GM19035 (cell line): Measurements from ENCODE around the gene PLAAT5.
"Not testable (repeated sequence)": the region's sequence is repeated elsewhere in the genome, so short reads cannot be mapped to it uniquely, and the experiment has no call there.

ENCODE experiments used
- ATAC-seq: cut with Tn5 transposase; IDR thresholded peaks from one replicate; pipeline ENCODE4 v1.9.1; 2021; ENCODE audit not compliant: unreplicated experiment

Gene PLAAT5

DNA sequence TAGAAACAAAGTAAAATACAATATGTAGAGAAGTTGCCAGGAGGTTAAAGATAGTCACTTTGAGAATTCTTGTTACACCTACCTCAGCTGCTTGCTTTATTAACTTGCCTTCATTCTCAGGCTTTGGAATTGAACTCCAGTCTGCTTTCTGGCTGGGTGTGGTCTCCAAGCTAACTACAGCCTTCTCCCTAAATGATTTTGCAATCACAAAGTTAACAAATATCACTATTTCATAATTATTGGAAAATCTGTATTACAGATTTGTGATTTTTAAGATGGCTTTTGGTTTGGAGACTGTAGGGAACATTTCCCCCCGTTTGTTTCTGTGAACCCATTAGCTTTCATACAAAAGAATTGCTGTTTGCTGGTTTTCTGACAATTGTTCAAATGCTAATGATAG, 2.2 kb downstream of the PLAAT5 start:
- ATAC-seq = no peak

DNA sequence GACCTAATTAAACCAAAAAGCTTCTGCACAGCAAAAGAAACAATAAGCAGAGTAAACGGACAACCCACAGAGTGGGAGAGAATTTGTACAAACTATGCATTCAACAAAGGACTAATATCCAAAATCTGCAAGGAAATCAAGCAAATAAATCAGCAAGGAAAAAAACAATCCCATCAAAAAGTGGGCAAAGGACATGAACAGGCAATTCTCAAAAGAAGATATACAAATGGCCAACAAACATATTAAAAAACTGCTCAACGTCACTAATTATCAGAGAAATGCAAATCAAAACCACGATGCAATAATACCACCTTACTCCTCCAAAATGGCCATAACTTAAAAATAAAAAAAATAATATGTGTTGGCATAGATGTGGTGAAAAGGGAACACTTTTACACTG, 5.2 kb downstream of the PLAAT5 start:
- ATAC-seq = no peak

DNA sequence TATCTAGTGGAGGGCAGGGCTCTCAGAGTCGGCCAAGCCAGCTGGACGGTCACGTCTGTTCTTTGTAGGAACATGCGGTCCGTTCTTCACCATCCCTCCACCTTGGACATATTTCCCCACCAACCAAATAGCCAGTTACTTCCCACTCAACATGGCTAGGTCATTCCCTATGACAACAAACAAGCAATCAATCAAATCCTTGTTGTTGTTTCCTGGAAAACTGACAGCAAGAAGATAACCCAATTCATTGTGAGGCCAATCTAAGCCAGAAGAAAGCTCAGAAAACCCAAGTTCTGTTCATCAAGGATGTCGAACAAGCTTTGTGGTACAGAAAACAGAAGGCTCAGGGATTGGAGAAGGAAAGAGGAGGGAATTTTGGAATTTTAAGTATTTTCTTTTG, 10.9 kb downstream of the PLAAT5 start:
- ATAC-seq = no peak

DNA sequence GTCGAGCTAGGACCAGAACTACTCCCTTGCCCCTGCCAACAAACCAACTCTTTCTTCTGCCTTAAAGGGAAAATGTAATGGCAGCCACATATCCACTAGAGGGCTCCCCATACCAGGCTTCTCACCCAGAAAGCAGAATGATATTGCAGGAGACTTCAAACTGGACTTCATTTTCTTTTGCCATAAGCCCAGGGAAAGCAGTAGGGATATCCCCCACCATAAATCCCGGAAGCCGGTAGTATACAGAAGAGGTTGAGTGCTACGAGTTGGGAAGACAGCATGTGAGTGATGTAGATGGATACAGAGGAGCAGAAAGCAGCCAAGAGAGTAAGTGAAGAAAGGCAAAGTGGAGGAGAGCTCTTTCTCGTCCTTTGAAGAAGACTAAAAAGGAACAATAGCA, 12.1 kb downstream of the PLAAT5 start:
- no peak for ATAC-seq

DNA sequence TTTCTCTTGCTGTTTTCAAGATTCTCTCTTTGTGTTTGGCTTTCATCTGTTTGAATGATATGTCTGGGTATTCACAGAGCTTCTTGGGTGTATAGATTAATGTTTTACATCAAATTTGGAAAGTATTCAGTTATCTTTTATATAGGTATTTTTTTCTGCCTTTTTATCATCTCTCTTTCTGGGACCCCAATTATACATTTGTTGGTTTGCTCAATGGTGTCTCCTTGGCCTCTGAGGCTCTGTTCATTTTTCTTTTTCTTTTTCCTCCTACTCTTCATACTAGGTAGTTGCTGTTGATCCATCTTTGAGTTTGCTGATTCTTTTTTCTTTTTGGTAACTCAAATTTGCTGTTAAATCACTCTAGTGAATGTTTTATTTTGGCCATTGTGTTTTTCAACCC, 14.3 kb downstream of the PLAAT5 start:
- ATAC-seq = no peak

DNA sequence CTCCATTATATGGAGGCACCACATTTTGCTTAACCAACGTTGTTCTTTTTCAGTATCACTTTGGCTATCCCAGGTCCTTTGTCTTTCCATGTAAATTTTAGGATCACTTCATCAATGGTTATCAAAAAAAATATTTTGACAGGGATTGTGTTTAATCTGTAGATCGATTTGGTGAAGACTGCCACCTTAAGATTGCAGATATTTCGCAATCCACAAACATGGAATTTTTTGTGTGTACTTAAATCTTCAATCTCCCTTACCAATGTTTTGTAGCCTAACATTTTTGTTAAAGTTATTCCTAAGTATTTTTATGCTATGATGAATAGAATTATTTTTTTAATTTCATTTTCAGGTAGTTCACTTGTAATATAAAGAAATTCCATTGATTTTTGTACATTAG, 18.6 kb downstream of the PLAAT5 start:
- ATAC-seq = no peak

DNA sequence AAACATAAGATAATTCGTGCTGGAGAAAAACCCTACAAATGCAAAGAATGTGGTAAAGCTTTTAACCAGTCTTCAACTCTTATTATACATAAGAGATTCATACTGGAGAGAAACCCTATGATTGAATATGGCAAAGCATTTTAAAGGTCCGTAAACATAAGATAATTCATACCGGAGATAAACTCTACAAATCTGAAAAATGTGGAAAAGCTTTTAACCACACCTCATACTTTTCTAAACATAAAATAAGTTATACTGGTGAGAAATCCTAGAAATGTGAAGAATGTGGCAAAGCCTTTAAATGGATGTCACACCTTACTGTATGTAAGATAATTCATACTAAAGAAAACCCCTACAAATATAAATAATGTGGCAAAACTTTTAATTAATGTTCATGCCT, 20.7 kb downstream of the PLAAT5 start:
- no peak for ATAC-seq

DNA sequence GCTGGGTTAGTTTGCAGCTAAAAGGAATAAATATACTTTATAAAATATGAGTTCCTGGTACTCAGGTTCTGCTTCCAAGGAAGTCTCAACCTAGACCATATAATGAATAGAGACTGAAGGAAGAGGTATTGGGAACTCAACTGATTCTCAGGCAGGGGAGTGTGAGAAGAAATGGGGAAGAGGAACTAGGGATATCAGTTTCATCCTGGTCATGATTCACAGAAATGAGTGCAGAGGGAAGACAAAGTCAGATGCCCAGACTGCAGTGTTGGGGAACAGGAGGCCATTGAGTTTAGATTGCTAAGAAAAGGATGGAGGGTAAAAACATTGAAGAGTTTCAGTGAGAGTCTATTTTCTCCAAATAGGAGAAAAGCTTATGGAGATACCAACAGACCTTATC, 28.8 kb downstream of the PLAAT5 start:
- ATAC-seq = no peak

DNA sequence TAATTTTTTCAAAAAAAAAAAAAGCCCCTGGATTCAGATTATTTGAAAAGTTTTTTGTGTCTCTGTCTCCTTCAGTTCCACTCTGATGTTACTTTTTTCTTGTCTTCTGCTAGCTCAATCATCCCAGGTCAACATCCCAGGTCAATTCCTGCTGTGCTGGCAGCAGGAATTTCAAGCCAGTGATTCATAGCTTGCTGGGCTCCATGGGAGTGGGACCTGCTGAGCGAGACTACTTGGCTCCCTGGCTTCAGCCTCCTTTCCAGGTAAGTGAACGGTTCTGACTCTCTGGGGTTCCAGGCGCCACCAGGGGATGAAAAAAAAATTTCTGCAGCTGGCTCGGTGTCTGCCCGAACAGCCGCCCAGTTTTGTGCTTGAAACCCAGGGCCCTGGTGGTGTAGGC, 31.4 kb downstream of the PLAAT5 start:
- ATAC-seq = no peak

DNA sequence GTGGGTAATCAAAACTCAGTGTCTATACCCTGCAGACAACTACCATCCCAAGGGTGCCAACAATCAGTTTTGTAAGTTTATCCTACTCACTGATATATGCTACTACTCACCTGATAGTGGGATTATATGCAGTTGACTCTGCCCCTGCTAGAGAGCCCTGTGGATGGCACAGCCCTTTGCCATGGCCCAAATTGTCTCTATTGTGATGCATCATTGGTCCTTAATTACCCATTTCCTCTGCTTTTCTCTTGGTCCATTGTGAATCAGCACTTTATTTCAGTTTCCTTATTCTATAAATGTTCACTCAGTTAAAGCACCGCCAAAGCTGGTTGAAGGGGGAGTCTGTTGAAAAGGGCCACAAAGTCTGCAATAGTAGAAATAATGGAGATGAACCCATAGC, 42.3 kb downstream of the PLAAT5 start:
- ATAC-seq = no peak

DNA sequence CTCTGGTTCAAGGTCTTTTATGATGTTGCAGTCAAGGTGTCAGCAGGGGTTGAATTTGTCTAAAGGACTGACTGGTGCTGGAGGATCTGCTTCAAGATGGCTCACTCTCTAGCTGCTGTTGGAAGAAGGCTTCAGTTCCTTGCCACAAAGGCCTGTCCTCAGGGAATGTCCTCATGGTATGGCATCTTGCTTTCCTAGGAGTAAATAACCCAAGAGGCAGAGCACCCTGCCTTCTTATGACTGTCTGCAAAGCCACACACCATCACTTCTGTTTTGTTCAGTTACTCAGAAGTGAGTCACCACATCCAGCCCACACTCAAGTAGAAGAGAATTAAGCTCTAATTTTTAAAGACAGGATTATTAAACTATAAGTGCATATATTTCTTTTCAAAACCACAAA, 45.2 kb downstream of the PLAAT5 start:
- no peak for ATAC-seq

DNA sequence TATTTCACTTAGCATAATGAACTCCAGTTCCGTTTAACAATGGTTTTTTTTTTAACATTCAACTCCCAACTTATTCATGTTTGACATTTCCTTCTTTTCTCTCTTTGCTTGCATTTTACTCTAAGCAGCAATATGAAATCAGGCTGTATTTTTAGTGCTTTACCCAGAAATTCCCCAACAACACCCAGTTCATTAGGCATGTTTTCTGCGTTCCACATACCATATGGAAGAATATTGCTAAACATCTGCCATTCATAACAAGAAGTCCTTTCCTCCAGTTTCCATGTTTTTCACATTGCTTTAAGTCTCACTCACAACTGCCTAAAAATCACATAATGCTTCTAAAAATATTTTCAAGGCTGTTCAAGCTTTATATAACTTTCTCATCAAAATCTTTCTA, 45.8 kb downstream of the PLAAT5 start:
- no peak for ATAC-seq

DNA sequence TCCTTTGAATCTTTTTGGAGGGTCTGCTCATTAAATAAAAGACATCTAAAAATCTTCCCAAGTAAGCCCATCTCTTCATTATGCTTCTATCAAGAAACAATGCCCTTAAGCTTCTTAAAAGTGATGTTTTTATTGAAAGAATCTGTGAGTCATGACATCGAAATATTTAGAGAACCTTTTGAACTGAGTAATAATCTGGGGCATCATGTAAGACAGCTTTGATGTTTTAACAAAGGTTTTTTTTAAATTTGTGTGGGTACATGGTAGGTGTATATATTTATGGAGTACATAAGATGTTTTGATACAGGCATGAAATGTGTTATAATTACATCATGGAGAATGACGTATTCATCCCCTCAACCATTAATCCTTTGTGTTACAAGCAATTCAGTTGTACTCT, 46.8 kb downstream of the PLAAT5 start:
- ATAC-seq = no peak

DNA sequence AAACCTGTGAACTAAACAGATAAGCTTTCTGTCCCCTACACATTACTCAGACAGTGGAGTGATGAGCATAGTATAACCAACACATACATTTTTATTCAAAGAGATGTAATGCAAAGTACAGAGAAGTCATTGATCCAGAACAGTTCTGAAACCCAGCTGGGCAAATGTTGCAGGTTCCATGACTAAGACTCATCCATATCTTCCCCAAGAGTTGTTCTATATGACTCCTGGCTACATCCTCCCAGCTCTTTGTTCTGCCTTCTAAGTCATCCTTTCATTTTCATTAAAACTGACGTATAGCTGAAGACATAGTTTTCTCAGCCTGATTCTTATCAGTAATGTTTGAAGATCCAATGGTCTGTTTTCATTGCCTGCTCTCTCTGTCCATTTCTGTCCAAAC, 47.3 kb downstream of the PLAAT5 start:
- ATAC-seq = no peak

DNA sequence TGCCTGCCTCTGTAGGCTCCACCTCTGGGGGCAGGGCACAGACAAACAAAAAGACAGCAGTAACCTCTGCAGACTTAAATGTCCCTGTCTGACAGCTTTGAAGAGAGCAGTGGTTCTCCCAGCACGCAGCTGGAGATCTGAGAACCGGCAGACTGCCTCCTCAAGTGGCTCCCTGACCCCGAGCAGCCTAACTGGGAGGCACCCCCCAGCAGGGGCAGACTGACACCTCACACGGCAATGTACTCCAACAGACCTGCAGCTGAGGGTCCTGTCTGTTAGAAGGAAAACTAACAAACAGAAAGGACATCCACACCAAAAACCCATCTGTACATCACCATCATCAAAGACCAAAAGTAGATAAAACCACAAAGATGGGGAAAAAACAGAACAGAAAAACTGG, 55.1 kb downstream of the PLAAT5 start:
- ATAC-seq = not testable (repeated sequence)

DNA sequence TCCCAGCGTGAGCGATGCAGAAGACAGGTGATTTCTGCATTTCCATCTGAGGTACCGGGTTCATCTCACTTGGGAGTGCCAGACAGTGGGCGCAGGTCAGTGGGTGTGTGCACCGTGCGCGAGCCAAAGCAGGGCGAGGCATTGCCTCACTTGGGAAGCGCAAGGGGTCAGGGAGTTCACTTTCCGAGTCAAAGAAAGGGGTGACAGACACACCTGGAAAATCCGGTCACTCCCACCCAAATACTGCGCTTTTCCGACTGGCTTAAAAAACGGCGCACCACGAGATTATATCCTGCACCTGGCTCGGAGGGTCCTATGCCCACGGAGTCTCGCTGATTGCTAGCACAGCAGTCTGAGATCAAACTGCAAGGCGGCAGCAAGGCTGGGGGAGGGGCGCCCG, 55.6 kb downstream of the PLAAT5 start:
- not testable (repeated sequence) for ATAC-seq

DNA sequence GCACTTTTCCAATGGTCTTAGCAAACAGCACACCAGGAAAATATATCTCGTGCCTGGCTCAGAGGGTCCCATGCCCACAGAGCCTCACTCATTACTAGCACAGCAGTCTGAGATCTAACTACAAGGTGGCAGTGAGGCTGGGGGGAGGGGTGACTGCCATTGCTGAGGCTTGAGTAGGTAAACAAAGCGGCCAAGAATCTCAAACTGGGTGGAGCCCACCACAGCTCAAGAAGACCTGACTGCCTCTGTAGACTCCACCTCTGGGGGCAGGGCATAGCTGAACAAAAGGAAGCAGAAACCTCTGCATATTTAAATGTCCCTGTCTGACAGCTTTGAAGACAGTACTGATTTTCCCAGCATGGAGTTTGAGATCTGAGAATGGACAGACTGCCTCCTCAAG, 60.2 kb downstream of the PLAAT5 start:
- not testable (repeated sequence) for ATAC-seq

DNA sequence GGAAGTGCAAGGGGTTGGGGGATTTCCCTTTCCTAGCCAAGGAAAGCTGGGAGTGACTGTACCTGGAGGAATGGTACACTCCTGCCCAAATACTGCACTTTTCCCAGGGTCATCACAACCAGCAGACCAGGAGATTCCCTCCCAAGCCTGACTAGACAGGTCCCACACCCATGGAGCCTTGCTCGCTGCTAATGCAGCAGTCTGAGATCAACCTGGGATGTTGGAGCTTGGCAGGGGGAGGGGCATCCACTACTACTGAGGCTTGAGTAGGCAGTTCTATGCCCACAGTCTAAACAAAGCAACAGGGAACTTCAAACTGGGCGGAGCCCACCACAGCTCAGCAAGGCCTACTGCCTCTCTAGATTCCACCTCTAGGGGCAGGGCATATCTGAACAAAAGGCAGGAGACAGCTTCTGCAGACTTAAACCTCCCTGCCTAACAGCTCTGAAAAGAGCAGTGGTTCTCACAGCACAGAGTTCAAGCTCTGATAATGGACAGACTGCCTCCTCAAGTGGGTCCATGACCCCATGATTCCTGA, 62.9 kb downstream of the PLAAT5 start:
- ATAC-seq = no peak

DNA sequence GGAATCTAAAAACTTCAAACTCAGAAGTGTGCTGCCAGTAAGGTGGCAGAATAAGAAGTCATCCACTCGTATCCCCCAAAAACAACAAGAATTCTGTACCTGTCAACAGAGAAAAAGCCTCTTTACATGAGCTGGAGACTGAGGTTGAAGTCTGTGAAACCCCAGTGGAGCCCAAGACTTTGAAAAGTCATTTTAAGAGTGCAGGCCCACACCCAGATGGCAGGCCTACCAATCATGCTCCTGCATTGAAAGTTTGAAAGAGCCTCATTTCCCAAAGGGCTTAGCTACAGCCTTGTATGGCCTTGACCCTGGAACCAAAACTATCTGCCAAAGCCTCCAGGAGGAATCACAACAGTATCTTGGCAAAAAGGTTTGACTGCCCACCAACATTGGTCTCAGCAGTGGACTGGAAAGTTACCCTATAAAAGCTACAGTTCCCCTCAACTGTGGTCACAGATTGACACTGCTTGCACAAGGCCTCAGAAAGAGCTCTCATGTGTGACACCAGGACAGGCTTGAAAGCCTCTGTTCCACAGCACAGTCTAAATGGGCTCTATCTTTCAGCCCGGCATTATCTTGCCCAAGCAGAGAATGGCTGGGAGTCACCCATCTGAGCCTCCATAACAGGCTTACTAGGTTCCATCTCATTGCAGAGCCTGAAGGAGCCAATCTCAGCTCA, 73.7 kb downstream of the PLAAT5 start:
- ATAC-seq = no peak
